Activated CD4-positive, alpha-beta T cell treated with anti-CD3 and anti-CD28 coated beads, Interleukin-2, amount 50 U/mL, for 4 hours (primary cell): Measurements from ENCODE around the gene SPOCK1.

Source experiments
- DNase-seq, 2 experiments: peaks; one replicate each; pipeline ENCODE4 v3.0.0-alpha.2; 2020

Gene SPOCK1

GRCh38 chr5:137215780-137216179, 283.3 kb downstream of the SPOCK1 start:
- DNase-seq: no peak

DNA sequence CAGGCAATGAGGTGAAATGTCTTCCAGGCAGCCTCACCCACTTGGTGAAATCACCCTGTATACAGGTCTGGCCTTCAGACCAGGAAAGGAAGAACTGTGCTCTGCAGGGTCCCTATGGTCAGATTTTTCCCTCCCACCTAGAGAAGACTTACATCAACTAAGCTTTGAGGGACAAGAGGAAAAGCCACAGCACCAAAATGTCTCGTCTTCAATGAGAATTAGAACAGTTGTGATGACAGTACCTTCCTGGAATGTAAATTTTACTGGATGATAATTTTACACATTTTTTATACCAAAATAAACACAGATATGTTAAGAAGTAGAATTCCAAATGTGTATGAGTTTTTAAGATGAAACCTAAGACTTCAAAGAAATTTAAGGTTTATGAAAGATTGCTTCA, 283.9 kb downstream of the SPOCK1 start:
- no peak for DNase-seq

DNA sequence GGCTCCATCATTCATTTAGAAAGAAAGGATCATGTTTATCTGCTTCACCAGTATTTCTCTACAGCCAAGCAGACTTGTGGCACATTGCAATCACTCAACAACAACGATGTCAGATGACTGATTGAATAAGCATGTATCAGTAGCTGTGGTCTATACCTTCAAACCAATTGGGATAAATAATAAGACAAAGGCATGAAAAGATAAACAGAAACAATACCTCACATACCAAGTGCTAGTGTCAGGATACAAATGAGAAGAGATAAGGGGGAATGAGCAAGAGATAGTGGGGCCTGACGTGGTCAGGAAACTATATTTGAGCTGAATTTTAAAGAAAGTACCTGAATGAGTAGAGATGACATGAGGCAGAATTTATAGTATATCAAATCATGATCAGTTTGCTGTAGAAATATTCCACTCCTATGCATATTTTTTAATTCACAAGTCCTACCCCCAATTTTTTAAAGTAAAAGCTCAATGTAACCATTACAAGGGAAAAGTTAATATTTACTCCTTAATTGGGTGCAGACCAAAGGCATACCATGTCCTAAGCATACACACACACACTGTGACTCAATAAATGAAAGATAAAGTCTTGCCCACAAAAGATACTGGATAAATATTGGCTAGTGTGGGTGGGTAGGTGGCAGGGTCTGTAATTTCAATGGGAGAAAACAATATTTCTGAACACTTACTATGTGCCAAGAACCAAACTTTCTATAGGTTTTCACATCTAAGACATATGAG, 284.5 kb downstream of the SPOCK1 start:
- no peak for DNase-seq

- DNase-seq: no peak
Observed at GRCh38 chr5:137212471-137212870, 286.7 kb downstream of the SPOCK1 start.

DNA sequence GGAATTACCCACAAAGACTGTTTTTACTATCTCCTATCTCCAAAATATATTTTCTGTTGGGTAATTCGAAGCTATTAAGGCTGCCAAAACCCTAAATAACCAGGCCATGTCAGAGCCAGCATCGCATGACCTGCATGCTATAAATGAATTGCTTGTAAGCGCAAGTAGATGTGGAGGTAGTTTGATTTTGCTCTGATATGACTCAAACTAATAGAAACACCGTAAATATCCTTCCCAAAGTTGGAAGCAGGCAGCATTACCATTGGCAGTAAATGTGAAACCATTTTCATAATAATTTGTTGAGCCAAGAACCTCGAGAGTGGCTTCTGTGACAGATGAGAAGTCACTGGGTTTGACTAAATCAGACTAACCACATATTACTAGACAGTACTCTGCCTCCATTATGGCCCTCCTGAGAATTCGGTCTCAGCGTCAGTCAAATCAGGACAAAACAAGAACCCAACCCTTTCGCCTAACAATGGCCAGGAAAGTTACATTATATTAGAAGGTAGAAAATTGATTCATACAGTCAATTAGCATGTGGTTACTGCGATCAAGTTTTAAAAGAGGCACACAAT, 289.8 kb downstream of the SPOCK1 start:
- no peak for DNase-seq

DNA sequence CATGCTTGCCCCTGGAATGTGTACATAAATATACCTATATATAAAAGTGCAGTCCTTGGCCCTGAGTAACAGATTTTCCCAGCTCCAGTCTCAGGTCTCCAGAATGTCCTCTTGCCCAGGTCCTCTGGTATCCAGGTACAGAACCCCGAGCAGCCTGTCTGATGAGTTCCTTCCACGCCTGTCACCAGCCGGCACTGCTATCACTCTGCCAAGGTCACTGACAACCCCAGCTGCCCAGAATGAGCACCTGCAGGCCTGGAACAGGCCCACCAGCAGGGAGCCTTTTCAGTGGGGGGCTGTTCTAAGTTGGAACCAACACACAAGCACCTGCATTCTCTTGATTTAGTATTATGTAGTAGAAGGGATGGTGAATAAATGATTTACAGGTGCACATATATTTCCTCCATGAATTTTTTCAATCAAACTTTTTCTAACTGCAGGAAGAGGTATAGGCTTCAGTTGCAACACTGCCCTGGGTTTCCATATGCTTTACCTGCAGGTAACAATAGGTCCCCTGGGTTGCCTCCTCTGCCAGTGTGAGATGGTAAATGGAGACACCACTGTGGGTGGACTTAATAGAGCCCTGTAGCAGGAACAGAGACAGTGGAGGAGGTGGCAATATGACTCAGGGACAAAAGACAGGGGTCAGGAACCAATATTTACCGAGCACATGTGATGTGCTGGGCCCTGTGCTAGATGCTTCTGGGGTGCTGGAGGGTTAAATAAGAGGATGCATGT, 291.9 kb downstream of the SPOCK1 start:
- no peak for DNase-seq

- DNase-seq: no peak
Observed at GRCh38 chr5:137206030-137206715, 293.0 kb downstream of the SPOCK1 start.

DNA sequence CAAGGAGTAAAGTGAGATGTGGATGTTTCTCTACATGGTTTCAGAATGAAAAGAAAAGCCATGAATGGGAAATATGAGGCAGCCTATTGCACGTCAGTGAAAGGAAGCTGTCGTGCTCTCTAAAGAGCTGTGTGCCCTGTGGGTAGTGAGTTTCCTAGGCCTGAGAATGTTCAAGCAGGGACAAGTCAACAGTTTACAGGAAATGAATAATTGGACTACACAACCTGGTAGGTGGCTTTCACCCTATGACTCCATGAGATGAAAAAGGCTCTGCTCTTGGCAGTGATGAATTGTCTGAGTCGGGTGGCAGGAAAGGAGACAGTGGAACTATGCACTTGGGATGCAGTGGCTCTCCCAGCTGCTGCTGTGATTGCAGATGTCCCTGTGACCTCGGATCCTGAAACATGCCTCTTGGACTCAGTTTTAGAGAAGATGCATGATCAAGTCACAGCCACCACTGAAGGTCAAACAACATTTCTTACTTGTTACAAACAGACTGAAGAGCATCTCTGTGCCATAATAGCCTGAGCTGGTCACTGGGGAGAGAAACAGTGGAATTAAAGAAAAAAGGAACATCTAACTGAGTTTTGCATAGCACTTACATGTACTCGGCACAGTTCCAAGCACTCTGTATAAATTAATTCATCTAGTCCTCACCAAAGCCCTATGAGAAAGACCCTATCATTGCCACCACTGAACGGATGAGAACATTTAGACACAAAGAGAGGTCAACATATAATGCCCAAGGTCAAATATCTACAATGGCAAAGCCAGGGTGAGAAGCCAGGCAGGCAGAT, 293.7 kb downstream of the SPOCK1 start:
- DNase-seq: no peak

- DNase-seq: no peak
Observed at GRCh38 chr5:137203011-137203632, 296.0 kb downstream of the SPOCK1 start.

- DNase-seq: no peak
Observed at GRCh38 chr5:137201876-137202275, 297.2 kb downstream of the SPOCK1 start.

- no peak for DNase-seq
Observed at GRCh38 chr5:137200906-137201700, 298.0 kb downstream of the SPOCK1 start.

GRCh38 chr5:137199966-137200365, 299.2 kb downstream of the SPOCK1 start:
- no peak for DNase-seq

GRCh38 chr5:137199201-137199600, 299.9 kb downstream of the SPOCK1 start:
- DNase-seq: no peak

GRCh38 chr5:137195483-137195882, 303.6 kb downstream of the SPOCK1 start:
- no peak for DNase-seq

GRCh38 chr5:137194300-137194699, 304.8 kb downstream of the SPOCK1 start:
- DNase-seq: no peak

GRCh38 chr5:137192293-137192743, 306.8 kb downstream of the SPOCK1 start:
- DNase-seq: no peak

DNA sequence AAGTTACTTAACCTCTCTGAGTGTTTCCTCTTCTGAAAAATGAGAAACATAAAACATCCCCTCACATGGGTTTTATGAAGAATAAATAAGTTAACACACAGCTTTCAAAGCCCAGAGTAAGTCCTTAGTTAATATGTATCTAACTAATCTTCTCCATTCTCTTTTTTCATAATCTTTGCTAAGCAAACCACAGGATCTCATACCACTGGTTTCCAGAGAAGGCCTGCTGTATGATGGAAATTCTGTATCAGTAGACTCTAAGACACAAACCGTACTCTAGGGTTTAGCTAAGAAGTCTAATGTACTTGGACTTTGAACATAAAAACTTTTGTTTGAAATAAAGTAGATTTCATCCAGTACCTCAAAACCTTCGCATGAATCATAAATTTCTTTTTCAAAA, 307.9 kb downstream of the SPOCK1 start:
- no peak for DNase-seq

- no peak for DNase-seq
Observed at GRCh38 chr5:137190441-137190840, 308.7 kb downstream of the SPOCK1 start.

DNA sequence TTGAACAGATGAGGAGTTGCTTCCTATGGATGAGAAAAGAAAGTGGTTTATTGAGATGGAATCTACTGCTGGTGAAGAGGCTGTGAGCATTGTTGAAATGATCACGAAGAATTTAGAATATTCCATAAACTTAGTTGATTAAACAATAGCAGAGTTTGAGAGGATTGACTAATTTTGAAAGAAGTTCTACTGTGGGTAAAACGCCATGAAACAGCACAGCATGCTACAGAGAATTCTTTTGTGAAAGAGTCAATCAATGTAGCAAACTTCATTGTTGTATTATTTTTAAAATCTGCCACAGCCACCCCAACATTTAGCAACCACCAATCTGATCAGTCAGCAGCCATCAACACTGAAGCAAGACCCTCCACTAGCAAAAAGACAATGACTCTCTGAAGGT, 309.1 kb downstream of the SPOCK1 start:
- DNase-seq: no peak

- no peak for DNase-seq
Observed at GRCh38 chr5:137188566-137188965, 310.6 kb downstream of the SPOCK1 start.

GRCh38 chr5:137186759-137187461, 312.2 kb downstream of the SPOCK1 start:
- DNase-seq: no peak
